ENCODE data around the gene RAB25. TPM values are rescaled to one million over a fixed set of nuclear protein-coding genes. Genes with fewer than 3 reads are reported as not detected.

The RAB25 gene
- total RNA-seq, 1 experiment from 2014 or later: 141 TPM

DNA sequence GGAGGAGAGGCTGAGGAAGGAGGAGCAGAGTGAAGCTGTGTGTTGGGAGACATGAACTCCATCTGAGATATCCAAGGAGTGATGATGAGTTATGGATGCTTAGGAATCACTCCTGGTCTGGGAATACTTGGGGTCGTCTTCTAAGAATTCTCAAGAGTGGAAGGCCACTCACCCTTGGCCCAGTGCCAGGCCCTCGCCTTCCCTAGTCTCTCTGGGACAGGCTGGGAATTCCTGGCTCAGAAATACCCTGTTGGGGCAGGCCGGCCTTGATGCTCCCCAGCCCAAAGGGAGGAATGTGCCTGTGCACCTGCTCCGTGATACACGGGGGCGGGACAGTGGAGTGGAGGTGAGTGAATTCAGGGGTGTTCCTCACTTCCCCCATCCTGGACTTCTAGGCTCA, 40.9 kb downstream of the RAB25 start:
- H3K27me3 ChIP-seq (replicated peaks; ENCODE audit: control insufficient read depth, insufficient read depth, low read length): no peaks in the 10 kb centered on the region
- H3K4me3 ChIP-seq (ENCODE audit: low read depth, low read length): no peak overlapping the region
- no peaks in the 10 kb centered on the region for H3K9me3 ChIP-seq
- H3K4me1 ChIP-seq: peaks cover 42% of the 10 kb centered on the region
- intact Hi-C loops (cut with micrococcal nuclease; ENCODE audit: unreplicated experiment): no loop called here
- ChIA-PET POLR2A (no interaction called here), CTCF (interaction anchor here (1.1 to 10.1 kb wide), 2 partner anchors 28 to 131 kb away, joined by 3 to 115 read pairs; no protein-coding TSS in a partner anchor)
- no peak for DNase-seq
- Mint-ChIP-seq H3K36me3 (ENCODE audit: insufficient read depth, unreplicated experiment) (peaks cover 27% of the 10 kb centered on the region), H3K4me1 (ENCODE audit: low read depth, unreplicated experiment) (peaks cover 59% of the 10 kb centered on the region), H3K27ac (ENCODE audit: unreplicated experiment) (no peak overlapping the region), H3K27me3 (ENCODE audit: insufficient read depth, unreplicated experiment) (no peaks in the 10 kb centered on the region), H3K9me3 (ENCODE audit: unreplicated experiment) (no peaks in the 10 kb centered on the region), H3K4me3 (ENCODE audit: unreplicated experiment) (no peak overlapping the region)
- BruUV-seq (replicated peaks): no TSS peak
- TF ChIP-seq, protein P1, sequence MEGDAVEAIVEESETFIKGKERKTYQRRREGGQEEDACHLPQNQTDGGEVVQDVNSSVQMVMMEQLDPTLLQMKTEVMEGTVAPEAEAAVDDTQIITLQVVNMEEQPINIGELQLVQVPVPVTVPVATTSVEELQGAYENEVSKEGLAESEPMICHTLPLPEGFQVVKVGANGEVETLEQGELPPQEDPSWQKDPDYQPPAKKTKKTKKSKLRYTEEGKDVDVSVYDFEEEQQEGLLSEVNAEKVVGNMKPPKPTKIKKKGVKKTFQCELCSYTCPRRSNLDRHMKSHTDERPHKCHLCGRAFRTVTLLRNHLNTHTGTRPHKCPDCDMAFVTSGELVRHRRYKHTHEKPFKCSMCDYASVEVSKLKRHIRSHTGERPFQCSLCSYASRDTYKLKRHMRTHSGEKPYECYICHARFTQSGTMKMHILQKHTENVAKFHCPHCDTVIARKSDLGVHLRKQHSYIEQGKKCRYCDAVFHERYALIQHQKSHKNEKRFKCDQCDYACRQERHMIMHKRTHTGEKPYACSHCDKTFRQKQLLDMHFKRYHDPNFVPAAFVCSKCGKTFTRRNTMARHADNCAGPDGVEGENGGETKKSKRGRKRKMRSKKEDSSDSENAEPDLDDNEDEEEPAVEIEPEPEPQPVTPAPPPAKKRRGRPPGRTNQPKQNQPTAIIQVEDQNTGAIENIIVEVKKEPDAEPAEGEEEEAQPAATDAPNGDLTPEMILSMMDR (IDR thresholded peaks at IDR 0.05; ENCODE audit: insufficient read depth in 1 of 2, low read depth in 1 of 2, low read length in 1 of 2, severe bottlenecking in 1 of 2, unreplicated experiment in 1 of 2): no peak
- H3K36me3 ChIP-seq (ENCODE audit: control insufficient read depth, insufficient read depth, low read length): no peaks in the 10 kb centered on the region

DNA sequence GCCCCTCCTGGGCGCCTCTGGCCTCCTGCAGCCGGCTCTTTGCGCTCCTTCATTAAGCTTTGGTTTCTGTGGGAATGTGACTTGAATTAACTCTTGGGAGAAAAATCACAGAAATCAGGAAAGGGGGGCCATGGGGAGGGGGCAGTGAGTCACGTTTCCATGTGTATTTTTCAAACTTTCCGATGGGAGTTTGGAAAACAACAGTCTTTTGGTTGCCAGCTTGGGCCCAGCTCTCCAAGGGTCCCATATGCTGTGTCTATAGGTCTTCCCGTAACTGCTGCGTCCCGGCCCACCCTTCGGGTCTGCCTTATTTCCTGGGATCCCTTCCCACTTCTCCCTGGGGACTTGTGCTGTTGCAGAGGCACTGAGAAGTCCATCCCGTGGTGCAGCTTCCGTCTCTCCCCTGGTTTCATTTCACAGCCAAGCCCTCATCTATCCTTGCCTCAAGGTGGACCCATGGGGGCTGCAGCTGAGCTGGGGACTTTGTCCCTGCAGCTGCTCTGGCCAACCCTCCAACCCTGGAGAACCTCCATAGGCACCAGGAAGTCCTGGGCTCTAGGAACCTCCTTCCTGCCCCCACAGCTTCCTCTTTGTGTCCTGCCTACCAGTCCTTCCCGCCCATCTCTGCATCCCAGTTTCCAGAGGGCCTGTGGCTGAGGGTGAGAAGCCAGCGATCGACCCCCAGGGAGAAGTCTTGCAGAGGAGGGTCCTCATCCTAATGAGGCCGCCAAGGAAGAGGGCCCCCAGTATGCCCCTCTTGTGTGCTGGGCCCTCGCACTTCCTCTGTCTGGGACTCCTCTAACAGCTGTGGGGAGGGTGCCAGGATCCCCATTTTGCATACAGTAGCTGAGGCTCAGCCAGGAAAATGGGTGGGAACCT, 41.9 kb downstream of the RAB25 start:
- H3K4me1 ChIP-seq: peaks cover 42% of the 10 kb centered on the region
- DNase-seq: no peak

DNA sequence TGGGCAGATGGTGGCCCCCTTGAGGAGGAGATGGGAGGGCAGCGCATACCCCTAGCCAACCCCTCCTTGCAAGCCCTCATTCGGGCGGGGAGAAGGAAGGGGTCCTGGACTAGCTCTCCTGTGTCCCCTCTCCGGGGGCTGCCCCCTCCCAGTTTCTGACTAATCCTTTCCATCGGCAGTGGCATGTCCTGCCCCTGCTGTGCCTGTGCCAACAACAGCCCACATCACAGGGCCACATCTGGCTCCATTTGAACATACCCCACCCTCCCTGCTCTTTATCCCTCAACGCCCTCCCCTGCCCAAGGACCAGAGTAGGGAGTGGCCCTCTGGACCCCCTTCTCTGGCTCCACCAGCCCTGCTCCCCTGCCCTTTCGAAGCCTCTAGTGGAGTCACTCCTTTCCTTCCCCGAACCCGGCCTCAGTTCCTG, 42.6 kb downstream of the RAB25 start:
- H3K4me3 ChIP-seq (ENCODE audit: low read depth, low read length): no peak overlapping the region
- intact Hi-C loops (cut with micrococcal nuclease; ENCODE audit: unreplicated experiment): no loop called here
- peaks cover 57% of the 10 kb centered on the region for H3K4me1 Mint-ChIP-seq (ENCODE audit: low read depth, unreplicated experiment)
- H3K27me3 ChIP-seq (replicated peaks; ENCODE audit: control insufficient read depth, insufficient read depth, low read length): no peaks in the 10 kb centered on the region
- TF ChIP-seq, protein P1 (IDR thresholded peaks at IDR 0.05; ENCODE audit: insufficient read depth in 1 of 2, low read depth in 1 of 2, low read length in 1 of 2, severe bottlenecking in 1 of 2, unreplicated experiment in 1 of 2): no peak
- H3K4me3 Mint-ChIP-seq (ENCODE audit: unreplicated experiment): no peak overlapping the region
- H3K9me3 ChIP-seq: no peaks in the 10 kb centered on the region
- peak overlapping the region; percentile 86 for H3K27ac Mint-ChIP-seq (ENCODE audit: unreplicated experiment)
- peaks cover 26% of the 10 kb centered on the region for H3K36me3 Mint-ChIP-seq (ENCODE audit: insufficient read depth, unreplicated experiment)
- H3K36me3 ChIP-seq (ENCODE audit: control insufficient read depth, insufficient read depth, low read length): no peaks in the 10 kb centered on the region
- BruUV-seq (replicated peaks): no TSS peak
- H3K4me1 ChIP-seq: peaks cover 42% of the 10 kb centered on the region
- POLR2A ChIA-PET: no interaction called here
- no peaks in the 10 kb centered on the region for H3K27me3 Mint-ChIP-seq (ENCODE audit: insufficient read depth, unreplicated experiment)
- DNase-seq: no peak
- H3K9me3 Mint-ChIP-seq (ENCODE audit: unreplicated experiment): no peaks in the 10 kb centered on the region
- CTCF ChIA-PET: interaction anchor here (1.0 to 1.7 kb wide), 2 partner anchors 10 to 26 kb away, joined by 3 to 7 read pairs; no protein-coding TSS in a partner anchor

More for the DNA sequence above, 41.9 kb downstream of the RAB25 start:
- Histone ChIP-seq H3K36me3 (ENCODE audit: control insufficient read depth, insufficient read depth, low read length) (no peaks in the 10 kb centered on the region), H3K27me3 (replicated peaks; ENCODE audit: control insufficient read depth, insufficient read depth, low read length) (no peaks in the 10 kb centered on the region), H3K4me3 (ENCODE audit: low read depth, low read length) (no peak overlapping the region), H3K9me3 (no peaks in the 10 kb centered on the region)
- Mint-ChIP-seq H3K27ac (ENCODE audit: unreplicated experiment) (peak overlapping the region; percentile 86), H3K9me3 (ENCODE audit: unreplicated experiment) (no peaks in the 10 kb centered on the region), H3K4me1 (ENCODE audit: low read depth, unreplicated experiment) (peaks cover 57% of the 10 kb centered on the region), H3K4me3 (ENCODE audit: unreplicated experiment) (no peak overlapping the region), H3K27me3 (ENCODE audit: insufficient read depth, unreplicated experiment) (no peaks in the 10 kb centered on the region), H3K36me3 (ENCODE audit: insufficient read depth, unreplicated experiment) (peaks cover 26% of the 10 kb centered on the region)
- intact Hi-C loops (cut with micrococcal nuclease; ENCODE audit: unreplicated experiment): no loop called here
- ChIA-PET CTCF (no interaction called here), POLR2A (no interaction called here)
- TF ChIP-seq, protein P1 (IDR thresholded peaks at IDR 0.05; ENCODE audit: insufficient read depth in 1 of 2, low read depth in 1 of 2, low read length in 1 of 2, severe bottlenecking in 1 of 2, unreplicated experiment in 1 of 2): no peak
- BruUV-seq (replicated peaks): no TSS peak

Data from Caco-2 (cell line).